Measurements from ENCODE around the gene MCL1.
"Not testable (repeated sequence)": the region's sequence is repeated elsewhere in the genome, so short reads cannot be mapped to it uniquely, and the experiment has no call there.

Gene MCL1

DNA sequence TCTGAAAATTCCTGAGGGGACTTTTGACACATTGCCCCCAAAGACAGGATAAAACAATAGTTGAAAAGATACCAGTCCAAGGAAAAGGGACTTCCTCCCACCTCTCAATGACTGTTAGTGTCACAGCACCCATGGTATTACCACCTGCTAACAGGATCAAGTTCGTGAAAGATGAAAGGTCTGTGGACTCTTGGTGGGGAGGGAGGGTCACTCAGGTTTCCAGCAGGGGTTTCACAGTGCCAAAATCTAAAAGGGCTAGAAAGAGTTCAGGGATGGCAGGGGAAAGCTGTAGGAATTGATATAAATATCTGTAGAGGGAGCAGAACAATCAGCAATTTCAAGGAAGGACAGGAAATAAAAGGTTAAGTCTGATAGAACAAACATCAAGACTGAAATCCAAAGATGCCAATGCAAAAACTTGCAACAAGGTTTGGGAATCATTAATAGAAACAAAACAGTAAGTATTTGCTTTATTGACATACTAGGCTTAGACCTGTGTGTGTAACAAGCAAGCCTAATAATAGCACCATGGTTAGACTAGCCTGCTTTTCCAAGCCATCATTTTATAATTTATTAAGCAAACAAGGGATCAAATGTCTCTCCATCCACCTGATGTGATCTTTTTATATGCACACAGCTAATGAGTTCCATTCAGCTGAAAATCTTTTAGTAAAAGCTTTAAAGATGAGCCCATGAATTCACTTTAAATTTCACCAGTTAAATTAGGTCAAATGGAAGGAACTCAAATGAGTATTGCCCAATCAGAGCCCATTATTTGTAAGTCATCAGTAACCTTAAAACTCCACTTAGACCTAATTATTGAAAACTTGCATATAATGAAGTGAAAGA is 3.7 kb downstream of the MCL1 start:
- H3K4me3 ChIP-seq (ENCODE audit: low read depth, low read length): peak overlapping the region; percentile 83
- in situ Hi-C loops (cut with HindIII; ENCODE audit: low sequenced_read_pairs): no loop called here
- DNase-seq (ENCODE audit: low read depth, low spot score): peak; percentile 36
- TF ChIP-seq, protein P1, sequence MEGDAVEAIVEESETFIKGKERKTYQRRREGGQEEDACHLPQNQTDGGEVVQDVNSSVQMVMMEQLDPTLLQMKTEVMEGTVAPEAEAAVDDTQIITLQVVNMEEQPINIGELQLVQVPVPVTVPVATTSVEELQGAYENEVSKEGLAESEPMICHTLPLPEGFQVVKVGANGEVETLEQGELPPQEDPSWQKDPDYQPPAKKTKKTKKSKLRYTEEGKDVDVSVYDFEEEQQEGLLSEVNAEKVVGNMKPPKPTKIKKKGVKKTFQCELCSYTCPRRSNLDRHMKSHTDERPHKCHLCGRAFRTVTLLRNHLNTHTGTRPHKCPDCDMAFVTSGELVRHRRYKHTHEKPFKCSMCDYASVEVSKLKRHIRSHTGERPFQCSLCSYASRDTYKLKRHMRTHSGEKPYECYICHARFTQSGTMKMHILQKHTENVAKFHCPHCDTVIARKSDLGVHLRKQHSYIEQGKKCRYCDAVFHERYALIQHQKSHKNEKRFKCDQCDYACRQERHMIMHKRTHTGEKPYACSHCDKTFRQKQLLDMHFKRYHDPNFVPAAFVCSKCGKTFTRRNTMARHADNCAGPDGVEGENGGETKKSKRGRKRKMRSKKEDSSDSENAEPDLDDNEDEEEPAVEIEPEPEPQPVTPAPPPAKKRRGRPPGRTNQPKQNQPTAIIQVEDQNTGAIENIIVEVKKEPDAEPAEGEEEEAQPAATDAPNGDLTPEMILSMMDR (IDR thresholded peaks at IDR 0.05; ENCODE audit: low read depth, low read length): no peak

DNA sequence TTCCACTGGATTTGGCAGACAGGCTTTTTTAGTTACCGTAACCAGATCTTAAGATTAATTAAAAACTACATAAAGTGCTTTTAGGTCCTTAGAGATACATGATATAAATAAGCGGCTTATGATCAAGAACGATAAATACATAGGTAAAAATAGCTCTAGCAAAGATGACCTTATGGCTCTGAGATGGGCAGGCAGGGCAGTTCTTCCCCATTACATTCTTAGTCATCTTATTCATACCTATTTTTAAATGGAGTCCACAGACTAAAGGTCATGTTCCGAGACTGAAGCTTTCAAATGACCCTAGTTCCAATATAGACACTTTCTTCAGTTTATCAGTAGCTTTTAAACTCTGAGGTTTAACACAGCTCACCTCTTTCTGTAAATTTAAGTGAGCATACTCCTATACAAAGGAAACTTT is 4.3 kb downstream of the MCL1 start:
- H3K4me3 ChIP-seq (ENCODE audit: low read depth, low read length): peak overlapping the region; percentile 83
- in situ Hi-C loops (cut with HindIII; ENCODE audit: low sequenced_read_pairs): no loop called here
- DNase-seq (ENCODE audit: low read depth, low spot score): peak; percentile 33
- TF ChIP-seq, protein P1 (IDR thresholded peaks at IDR 0.05; ENCODE audit: low read depth, low read length): no peak

DNA sequence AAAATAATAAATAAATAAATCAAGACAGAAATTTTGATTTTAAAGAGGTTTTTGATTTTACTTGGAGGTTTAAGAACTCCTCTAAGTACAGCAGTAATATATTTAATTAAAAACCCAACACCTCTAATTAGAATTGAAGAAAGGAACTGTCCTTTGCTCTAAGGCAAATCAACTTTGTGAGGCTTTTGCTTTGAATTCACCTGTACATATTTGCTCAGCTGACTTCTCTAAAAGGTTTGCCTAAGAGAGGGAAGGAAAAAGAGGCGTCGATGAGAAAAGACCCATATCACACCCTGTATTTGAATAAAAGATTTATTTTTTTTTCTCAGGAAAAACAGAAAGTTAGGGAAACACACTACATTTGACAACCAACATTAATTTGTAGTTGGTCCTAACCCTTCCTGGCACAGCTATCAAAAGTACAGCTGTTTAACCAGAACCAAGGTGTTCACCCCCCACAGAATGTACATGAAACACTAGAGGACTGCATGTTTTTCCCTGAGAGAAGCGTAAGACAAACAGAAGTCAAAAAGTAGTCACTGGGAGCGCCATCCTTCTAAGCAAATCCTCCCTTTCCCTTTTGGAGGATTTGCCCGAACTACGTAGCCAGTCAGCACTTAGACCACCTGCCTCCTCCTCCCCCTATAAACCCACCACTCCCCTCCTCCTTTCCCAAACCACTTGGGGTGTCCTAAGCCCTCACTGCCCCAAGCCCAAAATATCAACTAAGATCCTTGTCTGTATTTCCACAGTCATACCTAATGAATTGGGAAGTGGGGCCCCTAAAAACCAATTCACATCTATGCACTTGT is 4.9 kb downstream of the MCL1 start:
- TF ChIP-seq, protein P1 (IDR thresholded peaks at IDR 0.05; ENCODE audit: low read depth, low read length): no peak
- peak overlapping the region; percentile 83 for H3K4me3 ChIP-seq (ENCODE audit: low read depth, low read length)
- DNase-seq (ENCODE audit: low read depth, low spot score): peak; percentile 38
- in situ Hi-C loops (cut with HindIII; ENCODE audit: low sequenced_read_pairs): no loop called here

DNA sequence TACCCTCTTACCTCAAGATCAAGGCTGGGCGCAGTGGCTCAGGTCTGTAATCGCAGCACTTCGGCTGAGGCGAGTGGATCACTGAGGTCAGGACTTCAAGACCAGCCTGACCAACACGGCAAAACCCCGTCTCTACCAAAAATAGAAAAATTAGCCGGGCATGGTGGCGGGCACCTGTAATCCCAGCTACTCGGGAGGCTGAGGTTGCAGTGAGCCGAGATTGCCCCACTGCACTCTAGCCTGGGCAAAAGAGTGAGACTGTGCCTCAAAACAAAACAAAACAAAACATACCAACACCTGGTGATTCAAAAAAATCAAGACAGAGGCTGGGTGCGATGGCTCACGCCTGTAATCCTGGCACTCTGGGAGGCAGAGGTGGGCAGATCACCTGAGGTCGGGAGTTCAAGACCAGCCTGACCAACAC is 5.8 kb downstream of the MCL1 start:
- DNase-seq (ENCODE audit: low read depth, low spot score); H3K4me3 ChIP-seq (ENCODE audit: low read depth, low read length); in situ Hi-C loops (cut with HindIII; ENCODE audit: low sequenced_read_pairs): not testable (repeated sequence)

DNA sequence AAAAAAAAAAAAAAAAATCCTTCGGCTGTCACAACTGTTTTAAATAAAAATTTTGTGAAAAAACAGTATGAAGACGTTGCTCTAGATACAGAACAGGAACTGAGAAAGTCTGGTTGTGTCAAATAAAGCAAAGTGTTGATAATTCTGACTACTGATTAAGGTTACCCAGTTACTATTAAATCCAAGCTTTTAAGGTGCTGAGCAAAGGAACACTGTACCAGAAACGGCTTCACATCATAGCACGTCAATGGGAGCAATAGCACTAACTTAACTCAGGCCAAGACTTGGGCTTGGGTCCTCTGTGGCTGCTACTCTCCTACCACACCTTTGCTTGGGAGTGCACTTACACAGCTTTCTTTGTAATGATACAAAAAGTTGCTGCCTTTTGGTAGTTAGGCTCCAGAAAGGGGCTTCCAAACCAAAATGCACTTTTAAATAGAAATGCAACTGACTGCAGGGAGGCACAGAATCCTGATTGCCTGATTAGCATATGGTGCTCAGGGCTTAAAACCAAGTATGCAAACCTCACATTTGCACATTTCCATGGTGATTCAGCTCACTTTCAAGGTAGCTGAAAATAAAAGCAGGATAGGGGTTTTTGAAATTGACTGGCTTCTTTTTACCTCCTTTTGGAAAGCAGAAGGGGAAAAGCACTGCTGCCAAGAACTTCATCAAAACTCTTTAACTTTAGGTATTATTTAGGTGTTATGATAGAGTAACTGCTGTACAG is 6.3 kb downstream of the MCL1 start:
- TF ChIP-seq, protein P1 (IDR thresholded peaks at IDR 0.05; ENCODE audit: low read depth, low read length): no peak
- in situ Hi-C loops (cut with HindIII; ENCODE audit: low sequenced_read_pairs): no loop called here
- no peak overlapping the region for H3K4me3 ChIP-seq (ENCODE audit: low read depth, low read length)
- peak; percentile 37 for DNase-seq (ENCODE audit: low read depth, low spot score)

DNA sequence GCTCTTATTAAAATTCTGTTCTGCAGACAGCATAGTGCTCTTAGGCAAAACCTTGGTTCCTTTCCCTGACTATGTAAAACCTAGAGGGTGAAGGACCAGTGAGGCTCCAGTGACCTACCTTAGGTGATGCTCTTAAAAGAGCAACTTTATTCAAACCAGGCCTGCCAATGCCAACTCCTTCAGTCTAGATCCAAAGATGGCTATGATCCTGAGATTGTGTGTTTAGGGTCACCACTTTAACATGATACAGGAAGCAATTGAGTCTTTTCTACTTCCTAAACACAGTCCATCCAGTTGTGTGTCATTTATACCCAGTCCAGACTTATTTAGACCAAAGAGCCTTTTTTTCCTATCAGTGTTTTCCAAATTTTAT is 10.8 kb downstream of the MCL1 start:
- in situ Hi-C loops (cut with HindIII; ENCODE audit: low sequenced_read_pairs): no loop called here
- no peak for DNase-seq (ENCODE audit: low read depth, low spot score)
- TF ChIP-seq, protein P1 (IDR thresholded peaks at IDR 0.05; ENCODE audit: low read depth, low read length): no peak
- no peak overlapping the region for H3K4me3 ChIP-seq (ENCODE audit: low read depth, low read length)
